ENCODE data around the gene TSPYL1. TPM values are rescaled to one million over a fixed set of nuclear protein-coding genes. Genes with fewer than 3 reads are reported as not detected.
"Not testable (repeated sequence)": the region's sequence is repeated elsewhere in the genome, so short reads cannot be mapped to it uniquely, and the experiment has no call there.

The TSPYL1 gene
- total RNA-seq, 1 donor: 114 TPM

GRCh38 chr6:116286773-116287358 is 7.1 kb upstream of the TSPYL1 start:
- TF ChIP-seq CTCF (IDR thresholded peaks at IDR 0.05; ENCODE audit: insufficient read depth, low read depth, low read length): no peak
- no peak overlapping the region for H3K4me3 ChIP-seq (ENCODE audit: low read depth, low read length)
- DNase-seq (ENCODE audit: low read depth): no peak

- not testable (repeated sequence) for H3K4me3 ChIP-seq (ENCODE audit: low read depth, low read length); DNase-seq (ENCODE audit: low read depth)
Observed at GRCh38 chr6:116284984-116285383, 5.3 kb upstream of the TSPYL1 start.

- DNase-seq (ENCODE audit: low read depth): no peak
- no peak overlapping the region for H3K4me3 ChIP-seq (ENCODE audit: low read depth, low read length)
- no peak for TF ChIP-seq CTCF (IDR thresholded peaks at IDR 0.05; ENCODE audit: insufficient read depth, low read depth, low read length)
Observed at GRCh38 chr6:116283191-116283590, 3.5 kb upstream of the TSPYL1 start.

GRCh38 chr6:116282698-116283097 is 3.0 kb upstream of the TSPYL1 start:
- H3K4me3 ChIP-seq (ENCODE audit: low read depth, low read length): no peak overlapping the region
- DNase-seq (ENCODE audit: low read depth): peak; percentile 18
- no peak for TF ChIP-seq CTCF (IDR thresholded peaks at IDR 0.05; ENCODE audit: insufficient read depth, low read depth, low read length)

- DNase-seq (ENCODE audit: low read depth): no peak
- no peak for TF ChIP-seq CTCF (IDR thresholded peaks at IDR 0.05; ENCODE audit: insufficient read depth, low read depth, low read length)
- H3K4me3 ChIP-seq (ENCODE audit: low read depth, low read length): no peak overlapping the region
Observed at GRCh38 chr6:116280933-116281316, 1.2 kb upstream of the TSPYL1 start.

- TF ChIP-seq CTCF (IDR thresholded peaks at IDR 0.05; ENCODE audit: insufficient read depth, low read depth, low read length): no peak
- peak overlapping the region; percentile 96 for H3K4me3 ChIP-seq (ENCODE audit: low read depth, low read length)
- DNase-seq (ENCODE audit: low read depth): peak; percentile 12
Observed at GRCh38 chr6:116280161-116280932, 617 bp upstream of the TSPYL1 start.

- peak overlapping the region; percentile 96 for H3K4me3 ChIP-seq (ENCODE audit: low read depth, low read length)
- no peak for DNase-seq (ENCODE audit: low read depth)
- TF ChIP-seq CTCF (IDR thresholded peaks at IDR 0.05; ENCODE audit: insufficient read depth, low read depth, low read length): no peak
Observed at GRCh38 chr6:116278854-116279231, 887 bp downstream of the TSPYL1 start.
